Measurements from ENCODE around the gene COCH.

Gene COCH

GRCh38 chr14:30874120-30874998 lies at the start of gene COCH:
Gene COCH (plus strand): TSS chr14:30874559. CDS start chr14:30874939, 380 bp downstream.
- no peak for DNase-seq (ENCODE audit: low read depth in 1 of 2, low spot score in 1 of 2)

- DNase-seq (ENCODE audit: low read depth in 1 of 2, low spot score in 1 of 2), result no peak
Observed at GRCh38 chr14:30826070-30826469, 48.3 kb upstream of the COCH start.

- DNase-seq (ENCODE audit: low read depth in 1 of 2, low spot score in 1 of 2), result no peak
Observed at GRCh38 chr14:30829853-30830252, 44.5 kb upstream of the COCH start.

GRCh38 chr14:30834353-30834752 lies 40.0 kb upstream of the COCH start:
- DNase-seq (ENCODE audit: low read depth in 1 of 2, low spot score in 1 of 2), result no peak

- no peak for DNase-seq (ENCODE audit: low read depth in 1 of 2, low spot score in 1 of 2)
Observed at GRCh38 chr14:30838351-30838750, 36.0 kb upstream of the COCH start.

GRCh38 chr14:30840086-30840779 lies 34.1 kb upstream of the COCH start:
- DNase-seq (ENCODE audit: low read depth in 1 of 2, low spot score in 1 of 2), result no peak

- DNase-seq (ENCODE audit: low read depth in 1 of 2, low spot score in 1 of 2), result no peak
Observed at GRCh38 chr14:30842431-30842830, 31.9 kb upstream of the COCH start.

- DNase-seq (ENCODE audit: low read depth in 1 of 2, low spot score in 1 of 2), result no peak
Observed at GRCh38 chr14:30848449-30849240, 25.7 kb upstream of the COCH start.

- no peak for DNase-seq (ENCODE audit: low read depth in 1 of 2, low spot score in 1 of 2)
Observed at GRCh38 chr14:30849354-30849753, 25.0 kb upstream of the COCH start.

- no peak for DNase-seq (ENCODE audit: low read depth in 1 of 2, low spot score in 1 of 2)
Observed at GRCh38 chr14:30849983-30850382, 24.4 kb upstream of the COCH start.

GRCh38 chr14:30853946-30854345 lies 20.4 kb upstream of the COCH start:
- DNase-seq (ENCODE audit: low read depth in 1 of 2, low spot score in 1 of 2), result no peak

GRCh38 chr14:30854492-30854891 lies 19.9 kb upstream of the COCH start:
- no peak for DNase-seq (ENCODE audit: low read depth in 1 of 2, low spot score in 1 of 2)

- no peak for DNase-seq (ENCODE audit: low read depth in 1 of 2, low spot score in 1 of 2)
Observed at GRCh38 chr14:30855345-30856037, 18.9 kb upstream of the COCH start.

GRCh38 chr14:30861200-30861599 lies 13.2 kb upstream of the COCH start:
- no peak for DNase-seq (ENCODE audit: low read depth in 1 of 2, low spot score in 1 of 2)

- DNase-seq (ENCODE audit: low read depth in 1 of 2, low spot score in 1 of 2), result no peak
Observed at GRCh38 chr14:30864934-30865333, 9.4 kb upstream of the COCH start.

- DNase-seq (ENCODE audit: low read depth in 1 of 2, low spot score in 1 of 2), result no peak
Observed at GRCh38 chr14:30868736-30869135, 5.6 kb upstream of the COCH start.

GRCh38 chr14:30869551-30870155 lies 4.7 kb upstream of the COCH start:
- DNase-seq (ENCODE audit: low read depth in 1 of 2, low spot score in 1 of 2), result no peak

- DNase-seq (ENCODE audit: low read depth in 1 of 2, low spot score in 1 of 2), result no peak
Observed at GRCh38 chr14:30872602-30873001, 1.8 kb upstream of the COCH start.

- DNase-seq (ENCODE audit: low read depth in 1 of 2, low spot score in 1 of 2), result no peak
Observed at GRCh38 chr14:30873308-30874119, 845 bp upstream of the COCH start.

Measured in activated CD4-positive, alpha-beta T cell treated with anti-CD3 and anti-CD28 coated beads, Interleukin-2, amount 50 U/mL, for 24 hours (primary cell).